ENCODE data around the gene LAMTOR5.
"Not testable (repeated sequence)": the region's sequence is repeated elsewhere in the genome, so short reads cannot be mapped to it uniquely, and the experiment has no call there.

The LAMTOR5 gene

DNA sequence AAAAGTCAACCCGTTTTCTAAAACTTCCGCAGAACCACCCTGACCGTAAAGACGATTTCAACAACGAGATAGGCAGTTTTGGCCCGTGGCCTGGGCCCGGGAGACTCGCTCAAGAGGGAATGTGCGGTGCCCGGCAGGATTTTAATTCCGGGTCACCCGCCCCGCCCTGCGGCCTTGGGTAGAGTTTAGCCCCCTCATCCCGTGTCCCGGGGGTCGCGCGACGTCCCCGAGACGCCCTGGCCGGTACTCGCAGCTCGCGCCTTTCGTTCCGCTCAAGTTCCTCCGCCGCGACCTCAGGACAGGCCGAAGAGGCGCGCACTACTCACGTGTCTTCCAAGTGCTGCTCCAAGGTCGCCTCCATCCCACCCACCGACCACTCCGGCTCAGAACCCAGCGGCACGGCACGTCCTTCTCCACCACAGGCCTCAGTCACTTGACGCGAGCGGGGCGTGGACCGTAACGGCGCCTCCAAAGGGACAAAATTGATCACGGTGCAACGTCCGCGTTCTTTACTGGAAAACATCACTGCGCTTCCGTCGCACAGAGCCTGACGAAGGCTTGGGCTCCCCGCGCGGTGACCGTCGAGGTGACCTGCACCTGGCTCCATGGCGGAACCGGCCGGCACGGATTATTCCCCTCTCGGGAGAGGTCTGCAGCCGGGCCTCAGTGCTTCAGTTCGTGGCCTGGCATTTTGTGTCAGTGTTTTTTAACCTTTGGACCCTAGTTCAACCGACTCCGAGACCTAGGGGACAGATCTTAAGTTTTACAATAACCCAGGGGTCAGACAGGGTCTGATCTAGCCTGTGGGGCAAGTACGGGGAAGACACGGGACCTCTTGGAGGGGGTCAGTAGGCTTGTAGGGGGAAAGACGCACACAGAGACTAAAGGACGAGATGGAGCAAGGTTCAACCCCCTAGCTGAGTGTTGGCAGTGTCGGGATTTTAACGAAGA lies at the start of gene LAMTOR5:
TSS of gene LAMTOR5 (minus strand) at position 435 of the 951 bp plus-strand sequence. CDS start at position 361, 74 bp downstream.
- peak; percentile 91 for DNase-seq

DNA sequence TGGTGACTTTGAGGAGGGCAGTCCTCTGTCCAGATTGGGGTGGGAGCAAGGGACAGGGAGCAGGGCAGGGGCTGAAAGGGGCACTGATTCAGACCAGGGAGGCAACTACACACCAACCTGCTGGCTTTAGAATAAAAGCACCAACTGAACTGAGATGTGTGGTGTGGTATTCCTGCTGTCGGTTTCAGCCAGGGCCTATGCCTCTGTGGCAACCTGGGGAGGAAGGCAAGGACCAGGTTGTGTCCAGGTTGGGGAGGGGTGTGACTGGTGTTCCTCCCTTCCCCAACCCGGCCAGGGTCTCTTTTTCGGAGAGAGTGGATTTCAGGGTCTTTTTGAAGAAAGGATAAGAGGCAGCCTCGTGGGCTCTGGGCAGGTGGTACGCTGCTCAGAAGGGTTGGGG lies 49.7 kb upstream of the LAMTOR5 start:
- no peak for DNase-seq

DNA sequence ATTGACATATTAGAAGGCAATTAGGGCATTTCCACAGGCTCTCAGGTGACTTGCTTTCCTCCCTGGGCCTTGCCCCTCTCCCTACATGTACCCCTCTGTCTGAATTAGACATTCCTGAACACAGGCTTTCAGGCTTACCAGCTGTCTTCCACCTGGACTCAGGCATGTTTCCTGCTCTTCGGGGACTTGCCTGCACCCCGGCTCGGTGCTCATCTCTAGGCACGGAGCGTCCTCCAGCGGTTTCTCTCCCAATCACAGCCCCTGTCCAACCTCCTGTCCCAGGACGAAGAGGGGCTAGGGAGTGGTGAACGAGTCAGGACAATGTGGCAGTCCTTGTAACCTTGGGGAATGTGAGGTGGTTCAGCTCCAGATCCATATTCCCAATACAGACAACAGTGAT lies 47.7 kb upstream of the LAMTOR5 start:
- no peak for DNase-seq

DNA sequence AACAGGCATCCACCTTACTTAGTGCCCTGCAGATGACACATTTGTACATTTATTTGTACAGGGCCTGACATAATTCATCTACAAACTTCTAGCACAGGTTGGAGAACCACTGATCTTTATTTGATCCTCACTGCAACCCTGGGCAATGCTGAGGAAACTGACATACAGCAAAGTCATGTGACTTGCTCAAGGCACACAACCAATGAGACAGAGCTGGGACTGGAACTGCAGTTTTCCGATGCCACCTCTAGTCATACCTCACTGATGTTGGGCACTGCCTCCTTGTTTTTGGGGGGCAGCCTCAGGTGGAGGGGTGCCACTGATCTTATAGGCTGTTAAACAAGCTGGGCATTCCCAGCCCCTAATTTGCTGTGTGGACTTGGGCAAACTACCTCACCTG lies 46.8 kb upstream of the LAMTOR5 start:
- no peak for DNase-seq

DNA sequence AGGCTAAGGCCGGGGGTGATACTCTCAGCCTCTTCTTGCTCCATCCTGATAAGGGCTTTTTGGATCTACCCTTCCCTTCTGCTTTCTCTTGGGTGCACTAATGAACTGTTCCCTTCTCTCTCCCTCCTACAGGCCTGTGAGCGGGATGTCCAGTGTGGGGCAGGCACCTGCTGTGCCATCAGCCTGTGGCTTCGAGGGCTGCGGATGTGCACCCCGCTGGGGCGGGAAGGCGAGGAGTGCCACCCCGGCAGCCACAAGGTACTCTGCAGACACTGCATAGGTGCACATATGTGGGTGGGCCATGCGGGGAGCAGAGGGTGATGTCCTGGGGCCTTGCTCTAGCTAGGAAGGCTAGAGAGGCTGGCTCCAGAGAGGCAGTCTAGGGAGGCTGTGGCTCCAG lies 46.3 kb upstream of the LAMTOR5 start:
- no peak for DNase-seq

DNA sequence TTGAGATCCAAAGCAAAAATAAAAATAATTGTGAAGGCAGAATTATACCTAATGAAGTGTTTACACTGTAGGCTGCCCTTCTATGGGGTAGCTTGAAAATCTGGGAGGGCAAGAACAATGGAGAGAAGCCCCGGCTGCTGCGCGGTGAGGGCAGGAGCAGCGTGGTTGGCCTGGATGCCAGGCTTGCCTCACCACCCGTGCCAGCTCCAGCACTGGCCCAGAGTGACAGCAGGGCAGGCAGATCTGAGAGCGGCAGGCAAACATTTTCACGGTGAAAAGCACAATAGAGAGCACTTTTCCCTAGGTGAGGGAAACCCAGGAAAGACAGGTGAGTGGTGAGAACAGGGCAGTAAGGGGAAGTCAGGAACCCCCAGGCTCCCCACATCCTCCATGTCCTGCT lies 44.8 kb upstream of the LAMTOR5 start:
- DNase-seq = no peak

DNA sequence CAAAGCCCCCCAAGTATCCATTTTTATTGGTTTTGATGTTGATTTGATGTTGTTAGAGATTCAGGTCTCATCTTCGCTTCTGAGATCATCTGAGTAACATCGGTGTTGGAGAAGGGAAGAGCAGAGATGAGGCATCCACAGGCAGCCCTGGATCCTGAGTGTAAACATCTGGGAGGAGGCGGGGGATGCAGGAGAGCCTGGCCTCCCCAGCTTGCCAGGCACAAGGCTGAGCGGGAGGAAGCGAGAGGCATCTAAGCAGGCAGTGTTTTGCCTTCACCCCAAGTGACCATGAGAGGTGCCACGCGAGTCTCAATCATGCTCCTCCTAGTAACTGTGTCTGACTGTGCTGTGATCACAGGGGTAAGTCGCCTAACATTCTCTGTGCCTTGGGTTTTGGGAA lies 43.4 kb upstream of the LAMTOR5 start, which contains the start of gene PROK1:
TSS of gene PROK1 (plus strand) at position 221 of the 400 bp plus-strand sequence. CDS start at position 289, 68 bp downstream.
- no peak for DNase-seq

DNA sequence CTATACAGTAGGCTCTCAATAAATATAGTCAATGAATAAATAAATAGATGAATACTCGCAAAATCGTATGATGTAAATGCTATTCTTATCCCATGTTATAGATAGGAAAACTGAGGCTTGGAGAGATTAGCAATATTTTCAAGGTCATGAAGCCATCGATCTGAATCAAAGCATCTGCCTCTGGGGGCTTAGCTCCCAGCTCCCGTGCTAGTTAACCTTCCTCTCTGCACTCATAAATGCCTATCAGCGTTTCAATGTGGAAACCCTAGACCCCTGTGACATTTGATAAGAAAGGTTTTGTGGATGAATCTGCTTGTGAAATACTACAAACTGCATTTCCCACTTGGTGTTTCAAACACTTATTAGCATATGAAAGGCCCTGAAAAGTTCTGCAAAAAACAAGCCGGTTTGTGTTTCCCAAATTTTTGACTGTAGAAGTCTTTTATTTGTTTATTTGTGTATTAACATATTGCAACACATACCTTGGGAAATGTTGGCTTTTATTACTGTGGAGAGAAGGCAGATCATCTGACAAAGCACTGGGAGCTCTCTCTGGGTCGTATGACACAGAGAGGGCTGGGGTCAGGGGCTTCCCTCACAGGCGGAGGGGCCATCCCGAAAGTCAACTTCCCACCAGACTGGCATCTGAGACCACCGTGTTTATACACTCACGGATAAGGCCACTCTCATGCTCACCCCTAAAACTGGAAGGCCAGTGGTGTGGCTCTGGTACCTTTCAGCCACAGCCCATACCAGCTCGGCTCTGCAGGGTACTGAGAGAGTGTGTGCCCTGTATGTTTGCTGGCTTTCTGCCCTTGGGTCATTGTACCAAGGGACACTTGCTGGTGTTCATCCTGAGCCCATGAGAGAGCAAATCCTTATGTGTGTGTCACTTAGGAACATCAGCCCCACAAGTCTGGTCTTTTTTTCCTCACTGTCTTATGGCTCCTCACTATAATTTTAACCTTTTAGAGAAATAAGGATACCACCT lies 42.5 kb upstream of the LAMTOR5 start:
- no peak for DNase-seq

DNA sequence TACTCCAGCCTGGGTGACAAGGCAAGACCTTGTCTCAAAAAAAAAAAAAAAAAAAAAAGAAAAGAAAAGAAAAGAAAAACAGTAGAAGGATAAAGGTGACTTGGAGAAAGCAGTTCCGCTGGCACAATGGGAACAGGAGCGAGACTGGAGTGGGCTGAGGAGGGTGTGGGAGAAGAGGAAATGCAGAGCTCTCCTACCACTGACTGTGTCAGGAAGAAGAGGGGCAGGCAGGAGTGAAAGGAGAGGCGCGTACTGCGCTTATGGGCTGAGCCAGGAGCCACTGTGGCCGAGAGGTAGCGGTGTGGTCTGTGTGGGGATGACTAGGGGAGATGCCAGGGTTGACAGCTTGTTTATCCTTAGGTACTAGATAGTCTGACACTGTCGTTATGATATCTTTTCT lies 37.1 kb upstream of the LAMTOR5 start:
- DNase-seq = no peak

DNA sequence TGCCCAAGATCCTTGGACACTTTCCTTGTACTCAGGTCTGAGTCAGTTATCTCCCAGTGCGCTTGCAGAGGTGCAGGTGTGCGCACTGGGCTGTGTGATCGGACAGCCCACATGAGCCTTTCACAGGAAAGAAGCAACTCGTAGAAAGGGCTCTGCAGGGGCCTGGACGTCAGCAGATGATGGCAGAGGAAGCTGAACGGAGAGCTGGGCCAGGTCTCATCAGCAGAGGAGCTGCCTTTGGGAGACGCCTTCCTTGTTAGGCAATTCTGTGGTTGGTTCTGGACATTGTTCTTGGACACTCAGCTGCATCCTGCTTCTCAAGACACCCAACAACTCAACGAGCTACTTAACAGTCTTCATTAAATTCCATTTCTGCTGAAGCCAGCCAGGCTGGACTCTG lies 36.0 kb upstream of the LAMTOR5 start:
- DNase-seq = no peak

DNA sequence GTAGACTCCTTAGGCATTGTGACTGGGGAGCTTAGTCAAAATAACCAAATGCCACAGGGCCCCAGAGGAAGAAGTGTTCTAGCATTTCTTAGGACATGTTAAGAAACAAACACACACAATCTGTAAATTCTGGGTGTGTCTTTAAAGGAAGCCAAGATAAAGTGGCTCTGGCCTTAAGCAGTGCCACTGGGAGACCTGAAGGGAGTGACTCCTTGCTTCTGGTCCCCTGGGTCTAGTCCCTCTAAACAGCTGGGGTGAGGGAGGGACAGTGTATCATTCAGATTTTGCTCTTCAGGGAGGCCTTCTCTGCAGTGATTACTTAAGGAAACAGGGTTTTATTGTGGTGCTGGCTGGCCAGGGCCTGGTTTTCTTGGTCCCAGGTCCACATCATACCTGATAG lies 34.4 kb upstream of the LAMTOR5 start:
- DNase-seq = no peak

DNA sequence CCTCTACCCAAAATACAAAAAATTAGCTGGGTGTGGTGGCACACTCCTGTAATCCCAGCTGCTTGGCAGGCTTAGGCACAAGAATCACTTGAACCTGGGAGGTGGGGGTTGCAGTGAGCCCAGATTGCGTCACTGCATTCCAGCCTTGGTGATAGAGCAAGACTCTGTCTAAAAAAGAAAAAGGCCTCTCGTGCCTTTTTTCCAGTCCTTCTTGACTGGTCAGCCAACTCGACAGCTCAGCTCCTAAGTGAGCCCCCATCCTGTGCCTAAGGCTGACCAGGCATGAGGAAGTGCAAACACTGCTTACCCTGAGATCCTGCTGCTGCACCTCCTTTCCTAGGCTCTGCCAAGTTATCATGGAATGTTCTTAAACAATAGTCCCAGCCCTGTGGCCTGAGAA lies 33.4 kb upstream of the LAMTOR5 start:
- no peak for DNase-seq

DNA sequence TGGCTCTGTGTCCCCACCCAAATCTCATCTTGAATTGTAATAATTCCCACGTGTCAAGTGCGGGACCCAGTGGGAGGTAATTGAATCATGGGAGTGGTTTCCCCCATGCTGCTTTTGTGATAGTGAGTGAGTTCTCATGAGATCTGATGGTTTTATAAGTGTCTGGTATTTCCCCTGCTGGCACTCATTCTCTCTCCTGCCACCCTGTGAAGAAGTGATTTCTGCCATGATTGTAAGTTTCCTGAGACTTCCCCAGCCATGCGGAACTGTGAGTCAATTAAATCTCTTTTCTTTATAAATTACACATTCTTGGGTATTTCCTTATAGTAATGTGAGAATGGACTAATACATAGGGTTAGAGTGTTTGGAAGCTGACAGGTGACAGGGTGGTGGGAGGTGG lies 32.4 kb upstream of the LAMTOR5 start:
- DNase-seq = not testable (repeated sequence)

DNA sequence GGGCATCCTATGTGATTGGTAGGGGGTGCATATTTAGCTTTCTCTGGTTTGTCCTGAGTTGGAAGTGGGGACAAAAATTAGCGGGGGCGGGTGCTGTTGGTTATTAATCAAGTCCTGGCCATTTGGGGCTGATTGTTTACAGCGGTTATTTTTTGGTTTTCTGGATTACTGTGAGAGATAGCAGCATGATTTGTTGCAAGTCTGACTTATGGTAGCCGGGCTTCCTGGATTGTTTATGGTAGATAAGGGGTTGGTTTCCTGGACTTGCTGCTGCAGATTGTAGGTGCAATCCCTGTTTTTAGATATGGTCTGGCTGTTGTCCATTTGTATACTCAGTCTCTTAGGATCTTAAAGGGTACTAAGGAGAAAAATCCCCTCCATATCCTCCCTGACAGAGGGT lies 31.4 kb upstream of the LAMTOR5 start:
- DNase-seq = no peak

DNA sequence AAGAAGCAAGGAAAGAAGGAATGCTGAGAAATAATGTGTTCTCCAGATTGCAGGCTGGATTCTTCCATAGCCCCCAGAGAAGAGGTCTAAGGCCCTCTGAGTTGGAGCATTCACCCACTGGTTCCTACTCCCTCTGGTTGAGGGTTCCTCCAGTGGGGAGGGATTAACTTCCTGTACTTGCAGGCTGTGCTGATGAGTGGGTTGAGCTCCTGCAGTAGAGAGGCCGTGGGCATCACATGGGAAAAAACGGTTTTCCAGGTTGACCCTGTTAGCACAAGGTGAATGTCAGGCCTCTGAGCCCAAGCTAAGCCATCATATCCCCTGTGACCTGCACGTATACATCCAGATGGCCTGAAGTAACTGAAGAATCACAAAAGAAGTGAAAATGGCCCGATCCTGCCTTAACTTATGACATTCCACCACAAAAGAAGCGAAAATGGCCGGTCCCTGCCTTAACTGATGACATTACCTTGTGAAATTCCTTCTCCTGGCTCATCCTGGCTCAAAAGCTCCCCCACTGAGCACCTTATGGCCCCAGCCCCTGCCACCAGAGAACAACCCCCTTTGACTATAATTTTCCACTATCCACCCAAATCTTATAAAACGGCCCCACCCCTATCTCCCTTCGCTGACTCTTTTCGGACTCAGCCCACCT lies 30.3 kb upstream of the LAMTOR5 start:
- DNase-seq = not testable (repeated sequence)

DNA sequence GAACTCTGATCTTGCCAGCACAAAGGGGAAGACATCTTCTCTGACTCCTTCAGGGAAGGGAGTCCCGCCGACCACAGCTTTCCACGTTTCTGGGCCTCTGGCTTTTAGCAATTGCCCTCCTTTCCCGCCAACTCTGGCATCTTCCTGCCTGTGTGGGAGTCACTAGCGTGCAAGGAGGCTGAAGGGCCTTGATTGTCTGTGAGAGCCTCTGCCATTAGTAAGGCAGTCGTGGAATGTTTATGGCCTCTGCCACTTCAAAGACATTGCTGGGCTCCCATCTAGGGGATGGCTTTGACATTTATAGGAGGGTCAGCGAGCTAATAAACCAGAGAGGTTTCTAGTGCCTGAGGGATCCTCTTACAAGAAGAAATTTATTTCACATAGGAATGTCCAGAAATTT lies 29.1 kb upstream of the LAMTOR5 start:
- DNase-seq = no peak

DNA sequence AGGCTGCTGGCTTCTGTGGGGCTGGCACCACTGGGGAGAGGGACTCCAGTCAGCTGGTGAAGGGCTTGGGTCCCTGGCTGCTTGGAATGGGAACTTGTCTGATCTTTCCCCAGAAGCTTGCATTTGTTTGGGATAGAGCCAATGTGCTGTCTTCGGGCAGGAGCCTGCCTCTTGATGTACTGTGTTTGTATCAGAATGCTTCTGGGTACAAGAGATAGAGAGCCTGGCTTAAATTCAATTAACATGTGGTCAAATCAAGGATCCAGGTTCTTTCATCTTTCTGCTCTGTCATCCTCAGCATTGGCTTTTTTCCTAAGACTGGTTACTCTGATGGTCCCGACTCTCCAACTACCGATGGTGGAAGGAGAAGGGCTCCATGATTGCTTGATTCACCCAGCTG lies 27.5 kb upstream of the LAMTOR5 start:
- DNase-seq = no peak

DNA sequence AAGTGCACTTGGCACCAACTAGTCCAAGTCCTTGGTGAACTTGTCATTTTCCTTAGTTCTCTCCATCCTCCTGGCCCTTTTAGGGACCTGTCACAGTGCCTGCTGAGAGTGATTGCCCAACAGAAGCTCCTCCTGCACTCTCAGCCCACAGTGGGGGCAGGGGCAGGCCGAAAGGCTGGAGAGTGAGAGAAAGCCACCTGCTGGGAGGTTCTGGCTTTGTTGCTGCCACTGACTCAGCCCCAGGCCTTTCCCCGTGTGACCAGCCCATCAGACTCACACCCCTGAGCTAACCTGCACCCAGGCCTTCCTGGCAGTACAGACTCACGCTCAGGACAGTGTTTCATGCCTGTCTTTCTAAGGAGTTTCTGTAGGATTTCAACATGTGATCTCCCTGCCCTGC lies 26.3 kb upstream of the LAMTOR5 start:
- DNase-seq = no peak

DNA sequence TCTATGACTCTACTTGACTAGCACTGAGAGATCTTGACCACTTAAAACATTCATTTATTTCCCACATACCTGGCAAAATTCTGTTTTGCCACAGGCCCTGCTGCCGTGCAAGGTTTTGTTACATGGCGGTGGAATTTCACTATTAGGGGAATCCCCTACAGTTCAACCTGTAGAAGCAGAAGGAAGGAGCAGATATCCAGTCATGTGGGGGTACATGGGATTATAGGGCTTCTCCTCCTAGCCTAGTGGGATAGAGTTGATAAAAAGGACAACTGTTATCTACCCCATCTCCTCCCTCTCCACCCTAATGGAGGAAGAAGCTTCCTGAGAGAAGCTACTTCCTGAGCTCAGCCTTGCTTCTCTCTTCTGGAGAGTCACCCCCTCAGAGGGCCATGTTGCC lies 25.7 kb upstream of the LAMTOR5 start:
- DNase-seq = no peak

DNA sequence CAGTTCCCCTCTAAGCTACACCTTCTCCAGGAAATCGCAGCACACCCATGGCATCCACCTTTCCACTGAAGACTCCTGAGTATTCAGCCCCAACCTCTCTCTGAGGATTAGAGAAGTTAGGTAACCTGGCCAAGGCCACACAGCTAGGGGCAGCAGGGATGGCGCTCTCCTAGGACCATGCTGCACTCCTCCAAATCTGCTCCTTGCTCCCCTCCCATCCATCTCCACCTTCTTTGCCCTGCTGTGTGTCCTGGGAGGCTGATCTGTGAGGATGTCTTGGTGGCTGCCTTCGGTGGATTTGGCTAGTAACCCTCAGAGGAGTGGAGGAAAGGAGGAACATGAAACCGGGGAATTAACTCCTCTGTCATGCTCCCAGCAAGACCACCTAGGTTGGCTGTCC lies 23.4 kb upstream of the LAMTOR5 start:
- DNase-seq = no peak

DNA sequence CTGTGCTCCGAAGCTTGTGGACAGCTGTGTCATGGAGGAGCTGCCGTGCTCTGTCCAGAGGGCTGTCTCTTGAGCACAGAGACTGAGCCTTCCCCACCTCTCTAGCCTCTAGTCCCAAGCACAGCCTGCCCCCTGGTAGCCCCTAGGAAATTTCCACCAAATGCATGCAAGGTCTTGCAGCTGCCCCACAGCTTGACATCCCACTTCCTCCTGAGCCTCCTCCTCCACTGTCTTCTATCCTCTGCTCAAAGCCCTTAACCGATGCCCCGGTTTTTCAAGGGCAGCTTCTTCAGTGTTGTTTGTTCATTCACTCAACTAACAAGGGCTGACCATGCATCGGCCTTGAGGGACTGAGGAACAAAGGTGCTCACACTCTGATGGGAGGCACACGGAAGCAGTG lies 22.9 kb upstream of the LAMTOR5 start:
- no peak for DNase-seq

DNA sequence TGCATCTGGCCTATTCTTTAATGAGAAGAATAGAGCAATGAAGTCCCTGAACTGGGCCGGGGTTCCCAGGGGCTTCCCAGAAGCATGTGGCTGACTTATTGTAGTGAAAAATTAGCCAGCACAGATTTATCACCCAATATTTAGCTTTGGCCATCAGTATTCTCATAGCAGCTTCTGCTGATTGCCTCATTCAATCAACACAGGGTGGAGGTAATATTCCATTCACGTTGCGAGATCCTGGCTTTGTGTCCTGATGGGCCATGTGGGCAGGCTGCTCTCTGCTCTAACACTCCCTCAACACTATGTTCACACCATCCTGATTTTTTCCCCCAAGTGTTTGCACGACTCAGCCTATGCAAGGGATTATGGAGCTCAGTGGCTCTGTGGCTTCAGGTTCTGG lies 21.5 kb upstream of the LAMTOR5 start:
- no peak for DNase-seq

DNA sequence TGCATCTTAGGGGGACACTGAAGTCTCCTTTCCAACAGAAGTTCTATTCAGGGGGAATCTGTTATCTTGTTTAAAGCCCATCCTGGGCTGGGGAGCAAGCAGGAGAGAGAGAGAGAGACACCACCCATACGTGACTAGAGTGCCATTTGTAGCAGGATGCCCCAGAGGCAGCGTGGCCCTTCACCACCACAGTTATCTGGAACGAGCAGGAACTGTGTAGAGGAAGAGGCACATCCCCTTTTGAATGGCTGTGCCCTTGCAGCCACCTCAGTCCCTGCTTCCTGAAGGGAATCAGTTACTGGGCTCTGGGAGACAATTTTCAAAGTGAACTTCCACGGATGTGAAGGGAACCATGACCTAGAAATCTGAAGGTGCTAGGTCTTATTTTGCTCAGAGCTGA lies 19.4 kb upstream of the LAMTOR5 start:
- DNase-seq = peak; percentile 63

Measured in GDM1 (cell line).